ENCODE results near the gene GHSR.

DNA sequence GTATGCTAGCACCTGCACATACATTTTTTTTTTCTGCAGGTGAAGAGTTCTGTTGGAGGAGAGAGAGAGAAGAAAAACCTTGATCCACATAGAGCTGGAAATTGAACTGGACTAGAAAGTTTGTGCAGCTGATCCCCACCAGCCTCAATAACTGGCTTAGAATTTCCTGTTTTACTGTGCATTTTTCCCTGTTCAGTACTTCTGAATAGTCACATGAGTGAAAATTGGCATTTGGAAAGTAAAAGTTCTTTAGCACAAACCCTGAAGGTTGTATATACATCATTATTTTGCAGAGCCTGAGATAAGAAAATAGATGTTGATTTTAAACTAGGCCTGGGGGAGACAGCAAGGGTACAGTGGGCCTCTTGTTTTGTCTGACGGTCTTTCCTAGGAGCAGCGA is 42.3 kb downstream of the GHSR start:
- TF ChIP-seq, protein P1, sequence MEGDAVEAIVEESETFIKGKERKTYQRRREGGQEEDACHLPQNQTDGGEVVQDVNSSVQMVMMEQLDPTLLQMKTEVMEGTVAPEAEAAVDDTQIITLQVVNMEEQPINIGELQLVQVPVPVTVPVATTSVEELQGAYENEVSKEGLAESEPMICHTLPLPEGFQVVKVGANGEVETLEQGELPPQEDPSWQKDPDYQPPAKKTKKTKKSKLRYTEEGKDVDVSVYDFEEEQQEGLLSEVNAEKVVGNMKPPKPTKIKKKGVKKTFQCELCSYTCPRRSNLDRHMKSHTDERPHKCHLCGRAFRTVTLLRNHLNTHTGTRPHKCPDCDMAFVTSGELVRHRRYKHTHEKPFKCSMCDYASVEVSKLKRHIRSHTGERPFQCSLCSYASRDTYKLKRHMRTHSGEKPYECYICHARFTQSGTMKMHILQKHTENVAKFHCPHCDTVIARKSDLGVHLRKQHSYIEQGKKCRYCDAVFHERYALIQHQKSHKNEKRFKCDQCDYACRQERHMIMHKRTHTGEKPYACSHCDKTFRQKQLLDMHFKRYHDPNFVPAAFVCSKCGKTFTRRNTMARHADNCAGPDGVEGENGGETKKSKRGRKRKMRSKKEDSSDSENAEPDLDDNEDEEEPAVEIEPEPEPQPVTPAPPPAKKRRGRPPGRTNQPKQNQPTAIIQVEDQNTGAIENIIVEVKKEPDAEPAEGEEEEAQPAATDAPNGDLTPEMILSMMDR (IDR thresholded peaks at IDR 0.05): no peak
- TF ChIP-seq SIN3A (IDR thresholded peaks at IDR 0.05; ENCODE audit: borderline replicate concordance, low read depth, low read length) (no peak), POLR2AphosphoS5 (IDR thresholded peaks at IDR 0.05; ENCODE audit: low read depth, low read length) (no peak), YY1 (IDR thresholded peaks at IDR 0.05; ENCODE audit: low read depth) (no peak), RXRA (IDR thresholded peaks at IDR 0.05; ENCODE audit: borderline replicate concordance, low read depth) (no peak), EP300 (IDR thresholded peaks at IDR 0.05; ENCODE audit: borderline replicate concordance in 1 of 2, low read depth in 1 of 2, low read length in 1 of 2) (no peak), MXI1 (IDR thresholded peaks at IDR 0.05; ENCODE audit: low read depth, low read length) (no peak), FOXJ3 (CRISPR knock-in tag; IDR thresholded peaks at IDR 0.05) (no peak), RAD21 (IDR thresholded peaks at IDR 0.05; ENCODE audit: low read length) (no peak), EZH2phosphoT487 (IDR thresholded peaks at IDR 0.05; ENCODE audit: borderline replicate concordance, low read depth) (no peak), JUND (IDR thresholded peaks at IDR 0.05) (no peak)
- TF ChIP-seq, protein P2, sequence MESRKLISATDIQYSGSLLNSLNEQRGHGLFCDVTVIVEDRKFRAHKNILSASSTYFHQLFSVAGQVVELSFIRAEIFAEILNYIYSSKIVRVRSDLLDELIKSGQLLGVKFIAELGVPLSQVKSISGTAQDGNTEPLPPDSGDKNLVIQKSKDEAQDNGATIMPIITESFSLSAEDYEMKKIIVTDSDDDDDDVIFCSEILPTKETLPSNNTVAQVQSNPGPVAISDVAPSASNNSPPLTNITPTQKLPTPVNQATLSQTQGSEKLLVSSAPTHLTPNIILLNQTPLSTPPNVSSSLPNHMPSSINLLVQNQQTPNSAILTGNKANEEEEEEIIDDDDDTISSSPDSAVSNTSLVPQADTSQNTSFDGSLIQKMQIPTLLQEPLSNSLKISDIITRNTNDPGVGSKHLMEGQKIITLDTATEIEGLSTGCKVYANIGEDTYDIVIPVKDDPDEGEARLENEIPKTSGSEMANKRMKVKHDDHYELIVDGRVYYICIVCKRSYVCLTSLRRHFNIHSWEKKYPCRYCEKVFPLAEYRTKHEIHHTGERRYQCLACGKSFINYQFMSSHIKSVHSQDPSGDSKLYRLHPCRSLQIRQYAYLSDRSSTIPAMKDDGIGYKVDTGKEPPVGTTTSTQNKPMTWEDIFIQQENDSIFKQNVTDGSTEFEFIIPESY (IDR thresholded peaks at IDR 0.05; ENCODE audit: borderline replicate concordance, low read depth): no peak

All from SK-N-SH (cell line).